Osteocyte (in vitro differentiated cells): ENCODE results near the gene CCNB1IP1. TPM values are rescaled to one million over a fixed set of nuclear protein-coding genes. Genes with fewer than 3 reads are reported as not detected.

Source experiments
- DNase-seq: peaks from one replicate; pipeline ENCODE4 v3.0.0; 2021; ENCODE audit warnings: mixed read lengths; ENCODE audit not compliant: unreplicated experiment; ENCODE audit errors: extremely low spot score
- H3K27ac Mint-ChIP-seq: one replicate; pipeline ENCODE4 v1.8.0; 2021; ENCODE audit warnings: mild to moderate bottlenecking, mixed read lengths; ENCODE audit not compliant: unreplicated experiment
- H3K27me3 Mint-ChIP-seq: one replicate; pipeline ENCODE4 v1.8.0; 2021; ENCODE audit warnings: mixed read lengths; ENCODE audit not compliant: unreplicated experiment
- H3K36me3 Mint-ChIP-seq: one replicate; pipeline ENCODE4 v1.8.0; 2021; ENCODE audit warnings: mixed read lengths; ENCODE audit not compliant: unreplicated experiment
- H3K4me1 Mint-ChIP-seq: one replicate; pipeline ENCODE4 v1.8.0; 2021; ENCODE audit warnings: mixed read lengths; ENCODE audit not compliant: unreplicated experiment
- H3K4me3 Mint-ChIP-seq: one replicate; pipeline ENCODE4 v1.8.0; 2021; ENCODE audit warnings: mild to moderate bottlenecking, moderate library complexity, mixed read lengths; ENCODE audit not compliant: unreplicated experiment
- H3K9me3 Mint-ChIP-seq: one replicate; pipeline ENCODE4 v1.8.0; 2021; ENCODE audit warnings: mixed read lengths; ENCODE audit not compliant: unreplicated experiment
- CTCF ChIP-seq: fragments of 200-600 bp; sonication (generic); IDR thresholded peaks from 2 replicates; pipeline ENCODE4 v1.5.0; 2021; ENCODE audit warnings: antibody characterized with exemption, mild to moderate bottlenecking, moderate library complexity
- long read RNA-seq: library from polyadenylated mRNA; unstranded; transcript quantifications from one replicate; pipeline ENCODE4 v2.0.0, GENCODE V29; 2021
- total RNA-seq: library from RNA; stranded (reverse); gene quantifications from 2 replicates; pipeline ENCODE4 v1.2.1, GENCODE V29; 2021

CCNB1IP1 gene
- total RNA-seq, result 47.4 and 49.6 TPM in 2 replicates
- long read RNA-seq, transcript CCNB1IP1-214 (8 exons, 1,294 nt), result minor isoform, 5 of 206 reads
- long read RNA-seq, transcript CCNB1IP1-202 (7 exons, 1,479 nt), result major isoform, 165 of 206 reads
- long read RNA-seq, partial matches to known transcripts, result 15 of 206 reads
- long read RNA-seq, other reads (novel, unspliced or antisense), result 16 of 206 reads

- Mint-ChIP-seq H3K27ac (peak within 1 kb of the TSS; percentile 98), H3K27me3 (peaks cover 3% of the 10 kb centered on the region), H3K4me3 (peak within 1 kb of the TSS; percentile 98), H3K36me3 (no peaks in the 10 kb centered on the region), H3K4me1 (peaks cover 23% of the 10 kb centered on the region), H3K9me3 (no peaks in the 10 kb centered on the region)
- TF ChIP-seq CTCF, result no peak
- DNase-seq, result no peak
Measured at GRCh38 chr14:20332788-20333493, at the start of gene CCNB1IP1. Gene CCNB1IP1 (minus strand): TSS chr14:20333279. CDS start chr14:20316523, 16,756 bp downstream.

- Mint-ChIP-seq H3K27ac (no peak overlapping the region), H3K9me3 (no peaks in the 10 kb centered on the region), H3K4me3 (no peak overlapping the region), H3K27me3 (no peaks in the 10 kb centered on the region), H3K4me1 (no peaks in the 10 kb centered on the region), H3K36me3 (peaks cover 45% of the 10 kb centered on the region)
- no peak for DNase-seq
- no peak for TF ChIP-seq CTCF
Measured at GRCh38 chr14:20382526-20382925, 49.4 kb upstream of the CCNB1IP1 start.

GRCh38 chr14:20381341-20381740, 48.3 kb upstream of the CCNB1IP1 start:
- TF ChIP-seq CTCF, result no peak
- DNase-seq, result no peak
- Mint-ChIP-seq H3K27ac (no peak overlapping the region), H3K36me3 (peaks cover 48% of the 10 kb centered on the region), H3K9me3 (no peaks in the 10 kb centered on the region), H3K4me3 (no peak overlapping the region), H3K27me3 (no peaks in the 10 kb centered on the region), H3K4me1 (no peaks in the 10 kb centered on the region)

- no peak for TF ChIP-seq CTCF
- no peaks in the 10 kb centered on the region for H3K9me3 Mint-ChIP-seq
- peaks cover 48% of the 10 kb centered on the region for H3K36me3 Mint-ChIP-seq
- no peak for DNase-seq
- H3K27ac Mint-ChIP-seq, result no peak overlapping the region
- H3K4me3 Mint-ChIP-seq, result no peak overlapping the region
- H3K27me3 Mint-ChIP-seq, result no peaks in the 10 kb centered on the region
- no peaks in the 10 kb centered on the region for H3K4me1 Mint-ChIP-seq
Measured at GRCh38 chr14:20380681-20381080, 47.6 kb upstream of the CCNB1IP1 start.

- no peak overlapping the region for H3K4me3 Mint-ChIP-seq
- peaks cover 50% of the 10 kb centered on the region for H3K36me3 Mint-ChIP-seq
- no peak overlapping the region for H3K27ac Mint-ChIP-seq
- H3K4me1 Mint-ChIP-seq, result no peaks in the 10 kb centered on the region
- H3K27me3 Mint-ChIP-seq, result no peaks in the 10 kb centered on the region
- H3K9me3 Mint-ChIP-seq, result no peaks in the 10 kb centered on the region
- no peak for TF ChIP-seq CTCF
- DNase-seq, result no peak
Measured at GRCh38 chr14:20379743-20380142, 46.7 kb upstream of the CCNB1IP1 start.
